IMR-90 (cell line): ENCODE results near the gene DOCK6.
A peak's percentile ranks its signal among the peaks of the same experiment; 100 is the strongest.

ENCODE experiments used
- BHLHE40 ChIP-seq: fragments of 150-350 bp; IDR thresholded peaks from 2 replicates; pipeline ENCODE4 v1.6.1; 2016; ENCODE audit warnings: mild to moderate bottlenecking, low read depth, low read length
- CEBPB ChIP-seq: IDR thresholded peaks from 2 replicates; pipeline ENCODE4 v1.6.1; 2012; ENCODE audit warnings: low read depth, low read length, improper control_type of control experiment
- CHD1 ChIP-seq: IDR thresholded peaks from 2 replicates; pipeline ENCODE4 v1.6.1; 2012; ENCODE audit warnings: low read depth, low read length, improper control_type of control experiment
- CTCF ChIP-seq: conservative IDR thresholded peaks from 2 replicates; pipeline ENCODE4 v1.5.1; 2012; ENCODE audit warnings: mild to moderate bottlenecking, low read depth, low read length, improper control_type of control experiment
- FOS ChIP-seq: fragments of 150-350 bp; IDR thresholded peaks from 2 replicates; pipeline ENCODE4 v1.6.1; 2016; ENCODE audit warnings: low read depth, low read length
- MAFK ChIP-seq: IDR thresholded peaks from 2 replicates; pipeline ENCODE4 v1.6.1; 2012; ENCODE audit warnings: low read depth, low read length, improper control_type of control experiment
- MAZ ChIP-seq: IDR thresholded peaks from 2 replicates; pipeline ENCODE4 v1.6.1; 2012; ENCODE audit warnings: low read depth, mild to moderate bottlenecking, low read length, improper control_type of control experiment, moderate library complexity, borderline replicate concordance
- MXI1 ChIP-seq: IDR thresholded peaks from 2 replicates; pipeline ENCODE4 v1.6.1; 2012; ENCODE audit warnings: low read depth, mild to moderate bottlenecking, low read length, moderate library complexity, borderline replicate concordance
- NFE2L2 ChIP-seq: fragments of 150-350 bp; IDR thresholded peaks from 2 replicates; pipeline ENCODE4 v1.6.1; 2016; ENCODE audit warnings: low read depth, mild to moderate bottlenecking, low read length
- POLR2A ChIP-seq: IDR thresholded peaks from 2 replicates; pipeline ENCODE4 v1.6.1; 2012; ENCODE audit warnings: mild to moderate bottlenecking, low read depth, low read length
- RAD21 ChIP-seq: IDR thresholded peaks from 2 replicates; pipeline ENCODE4 v1.6.1; 2012; ENCODE audit warnings: low read length, improper control_type of control experiment
- RCOR1 ChIP-seq: IDR thresholded peaks from 2 replicates; pipeline ENCODE4 v1.6.1; 2012; ENCODE audit warnings: mild to moderate bottlenecking, low read length, improper control_type of control experiment; ENCODE audit not compliant: insufficient replicate concordance
- SMC3 ChIP-seq: fragments of 150-350 bp; IDR thresholded peaks from 2 replicates; pipeline ENCODE4 v1.6.1; 2016; ENCODE audit warnings: low read depth, mild to moderate bottlenecking, antibody characterized with exemption, low read length, moderate library complexity
- USF2 ChIP-seq: fragments of 150-350 bp; IDR thresholded peaks from 2 replicates; pipeline ENCODE4 v1.6.1; 2017; ENCODE audit warnings: mild to moderate bottlenecking, antibody characterized with exemption, low read length, low read depth

- TF ChIP-seq NFE2L2 (no peak), MAFK (no peak), MAZ (no peak), CTCF (no peak), CHD1 (no peak), POLR2A (no peak), RCOR1 (no peak), FOS (no peak), CEBPB (no peak), MXI1 (no peak), RAD21 (no peak), BHLHE40 (no peak), USF2 (peak; percentile 66), SMC3 (no peak)
Observed at GRCh38 chr19:11198769-11199424, 63.4 kb downstream of the DOCK6 start.
